GM11168 (cell line): Measurements from ENCODE around the gene NOP53.
"Not testable (repeated sequence)": the region's sequence is repeated elsewhere in the genome, so short reads cannot be mapped to it uniquely, and the experiment has no call there.

Source experiments
- in situ Hi-C: fragments of 300-500 bp; cut with MboI; formaldehyde crosslinking; loops from one replicate; pipeline ENCODE4 v1.12.0; 2022; ENCODE audit warnings: low sequenced_read_pairs; ENCODE audit not compliant: unreplicated experiment

Gene NOP53

GRCh38 chr19:47714855-47715254, 30.5 kb upstream of the NOP53 start:
- in situ Hi-C loops: loop anchor here (25.0 kb wide), 1 partner anchor 428 kb away; no protein-coding TSS in a partner anchor

- in situ Hi-C loops: loop anchor here (25.0 kb wide), 1 partner anchor 429 kb away; no protein-coding TSS in a partner anchor
These were observed 28.9 kb upstream of the NOP53 start for GRCh38 chr19:47716270-47716937.

- in situ Hi-C loops: loop anchor here (25.0 kb wide), 1 partner anchor 431 kb away; no protein-coding TSS in a partner anchor
These were observed 26.8 kb upstream of the NOP53 start for GRCh38 chr19:47718415-47719046.

GRCh38 chr19:47719047-47719859, 26.1 kb upstream of the NOP53 start:
- in situ Hi-C loops: loop anchor here (25.0 kb wide), 1 partner anchor 432 kb away; no protein-coding TSS in a partner anchor

GRCh38 chr19:47720669-47721422, 24.5 kb upstream of the NOP53 start:
- in situ Hi-C loops: loop anchor here (25.0 kb wide), 1 partner anchor 434 kb away; no protein-coding TSS in a partner anchor

GRCh38 chr19:47723581-47723940, 21.8 kb upstream of the NOP53 start:
- in situ Hi-C loops: loop anchor here (25.0 kb wide), 1 partner anchor 436 kb away; no protein-coding TSS in a partner anchor

- in situ Hi-C loops: no loop called here
These were observed 19.5 kb upstream of the NOP53 start for GRCh38 chr19:47725759-47726401.

GRCh38 chr19:47726467-47726866, 18.9 kb upstream of the NOP53 start:
- in situ Hi-C loops: no loop called here

GRCh38 chr19:47728295-47728694, 17.1 kb upstream of the NOP53 start:
- in situ Hi-C loops: not testable (repeated sequence)

- in situ Hi-C loops: no loop called here
These were observed 15.9 kb upstream of the NOP53 start for GRCh38 chr19:47729468-47729798.

- in situ Hi-C loops: no loop called here
These were observed 15.4 kb upstream of the NOP53 start for GRCh38 chr19:47729799-47730520.

- in situ Hi-C loops: no loop called here
These were observed 14.8 kb upstream of the NOP53 start for GRCh38 chr19:47730521-47730889.

GRCh38 chr19:47730910-47731309, 14.4 kb upstream of the NOP53 start:
- in situ Hi-C loops: no loop called here

GRCh38 chr19:47735131-47735530, 10.2 kb upstream of the NOP53 start:
- in situ Hi-C loops: no loop called here

- in situ Hi-C loops: no loop called here
These were observed 4.4 kb upstream of the NOP53 start for GRCh38 chr19:47740866-47741519.

- in situ Hi-C loops: no loop called here
These were observed 3.7 kb upstream of the NOP53 start for GRCh38 chr19:47741544-47742140.

- in situ Hi-C loops: no loop called here
These were observed 2.7 kb upstream of the NOP53 start for GRCh38 chr19:47742634-47743033.

- in situ Hi-C loops: not testable (repeated sequence)
These were observed 783 bp downstream of the NOP53 start for GRCh38 chr19:47746129-47746528.
